Subcutaneous adipose tissue (tissue), 4 donors: ENCODE data around the gene DCT. TPM values are rescaled to one million over a fixed set of nuclear protein-coding genes. Genes with fewer than 3 reads are reported as not detected.

ENCODE experiments used
- CTCF ChIP-seq: fragments of 450-650 bp; IDR thresholded peaks from one replicate; pipeline ENCODE4 v1.5.1; 2016; ENCODE audit warnings: low read depth, mild to moderate bottlenecking, control low read depth, antibody characterized with exemption, moderate library complexity
- total RNA-seq, 4 donors: library from RNA; depleted of rRNA; stranded (reverse); fragments of >200 nt; gene quantifications; one replicate each; pipeline ENCODE4 v1.1.0, GENCODE V29; 2016

DCT gene
- total RNA-seq, 4 donors from 2014 or later = 0.16 to 3.6 (median 1.0) TPM

DNA sequence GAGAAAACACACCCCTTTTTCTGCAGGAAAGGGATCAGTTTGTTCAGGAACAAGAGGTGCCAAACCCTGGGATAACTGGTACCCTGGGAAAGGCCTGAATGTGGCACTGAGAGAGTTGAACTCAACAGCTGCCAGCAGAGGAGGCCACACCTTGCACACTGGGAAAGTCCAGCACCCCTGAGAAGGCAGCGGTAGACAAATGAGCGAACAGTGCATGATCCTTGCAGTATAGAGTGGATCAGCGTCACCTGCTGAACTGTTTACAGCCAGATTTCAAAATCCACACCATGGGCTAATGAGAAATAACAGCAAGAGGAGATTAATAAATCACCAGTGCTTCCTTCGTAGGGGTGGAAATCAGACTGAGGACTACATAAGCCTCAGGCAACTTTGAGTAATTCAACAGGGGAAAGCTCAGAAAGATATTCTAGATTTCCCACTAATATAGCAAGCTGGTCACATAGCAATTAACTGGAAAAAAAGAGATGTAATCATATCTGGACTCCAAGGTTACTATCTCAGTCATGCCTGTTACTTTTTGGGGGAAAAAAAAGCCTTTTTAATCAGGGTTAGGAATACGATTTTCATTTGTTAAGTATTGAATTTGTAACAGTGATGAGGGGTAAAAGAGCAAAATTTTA, 52.0 kb downstream of the DCT start:
- TF ChIP-seq CTCF = no peak

GRCh38 chr13:94419925-94420305, 59.6 kb downstream of the DCT start:
- no peak for TF ChIP-seq CTCF

GRCh38 chr13:94419304-94419924, 60.1 kb downstream of the DCT start:
- no peak for TF ChIP-seq CTCF

DNA sequence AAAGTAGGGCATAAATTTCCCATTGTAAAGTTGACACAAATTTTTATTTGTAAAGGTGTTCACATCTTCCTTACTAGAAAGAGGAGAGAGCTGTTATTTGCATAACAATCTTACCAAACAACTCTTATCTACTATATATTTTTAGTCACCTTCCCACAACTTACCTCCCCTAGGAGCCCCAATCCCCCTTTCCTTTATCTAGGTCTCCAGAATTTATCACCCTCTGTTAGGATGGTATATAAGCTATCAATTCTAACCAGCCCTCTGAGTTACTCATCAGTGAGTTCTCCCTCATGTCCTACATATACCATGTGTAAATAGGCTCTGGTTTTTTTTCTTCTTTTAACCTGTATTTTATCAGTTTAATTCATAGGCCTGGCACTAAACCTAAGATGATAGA, 62.2 kb downstream of the DCT start:
- no peak for TF ChIP-seq CTCF

DNA sequence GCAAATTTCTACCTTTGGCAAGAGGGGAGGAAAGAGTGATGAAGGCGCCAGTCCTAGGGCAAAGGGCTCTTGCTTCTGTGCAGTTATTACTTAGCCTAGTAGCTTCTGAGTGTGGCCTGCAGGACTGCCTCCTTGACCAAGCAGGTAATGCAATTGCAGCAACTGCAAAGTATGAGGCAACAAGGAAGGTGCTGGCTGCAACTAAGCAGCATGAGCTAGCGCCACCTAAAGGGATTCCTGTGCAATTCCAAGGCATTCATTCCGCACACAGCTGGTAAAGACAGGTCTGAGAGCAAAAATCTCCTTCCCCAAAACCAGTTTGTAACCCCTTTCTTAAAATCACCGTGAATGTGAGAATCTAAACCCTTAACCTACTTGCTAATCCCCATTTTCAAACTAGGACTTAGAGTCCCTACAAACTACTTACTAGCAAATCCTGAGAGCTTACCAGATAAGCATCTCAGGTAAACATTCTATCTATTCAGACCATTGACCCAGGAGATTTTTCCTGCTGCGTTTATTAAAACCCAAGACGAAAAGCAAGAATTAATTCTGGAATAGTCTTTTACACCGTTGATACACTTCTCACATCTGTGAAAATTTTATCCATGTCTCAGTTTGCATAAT, 62.9 kb downstream of the DCT start:
- TF ChIP-seq CTCF = no peak

GRCh38 chr13:94415500-94416237, 63.8 kb downstream of the DCT start:
- no peak for TF ChIP-seq CTCF

GRCh38 chr13:94414708-94415107, 64.8 kb downstream of the DCT start:
- TF ChIP-seq CTCF = no peak
